H1 (cell line): ENCODE data around the gene METRN. TPM values are rescaled to one million over a fixed set of nuclear protein-coding genes. Genes with fewer than 3 reads are reported as not detected.
A peak's percentile ranks its signal among the peaks of the same experiment; 100 is the strongest.

ENCODE experiments used
- CTCF ChIA-PET: fragments of 300-600 bp; sonication (Branson Sonifier 250); formaldehyde crosslinking; loops from one replicate; lab custom pipeline; 2021; ENCODE audit not compliant: partially characterized antibody; lab: Charles Lee
- POLR2A ChIA-PET: fragments of 300-600 bp; sonication (Branson Sonifier 250); formaldehyde crosslinking; loops from one replicate; lab custom pipeline; 2021; ENCODE audit warnings: inconsistent platforms; ENCODE audit not compliant: partially characterized antibody; lab: Charles Lee
- DNase-seq, 2 experiments: peaks; one replicate each; pipeline versions ENCODE4 v3.0.0 to v3.0.0-alpha.2; 2010 to 2022; ENCODE audit warnings: low spot score in 2 of 2, low read depth in 1 of 2, mixed read lengths in 1 of 2
- FAIRE-seq: peaks from 2 replicates; lab custom pipeline; 2011; peaks lifted over from hg19 to GRCh38; lab: Jason Lieb, UNC
- H2AFZ ChIP-seq: 2 replicates; pipeline ENCODE4 v1.8.1; 2012; ENCODE audit warnings: low read length, inconsistent platforms
- H2AK5ac ChIP-seq: 2 replicates; pipeline ENCODE4 v1.6.1; 2013; ENCODE audit warnings: low read depth, low read length
- H2BK120ac ChIP-seq: replicated peaks from 2 replicates; pipeline ENCODE3; 2013; ENCODE audit warnings: low read depth, low read length, inconsistent platforms
- H2BK12ac ChIP-seq: 2 replicates; pipeline ENCODE4 v1.6.1; 2013; ENCODE audit warnings: low read depth, low read length
- H2BK15ac ChIP-seq: 2 replicates; pipeline ENCODE4 v1.6.1; 2013; ENCODE audit warnings: low read length
- H2BK20ac ChIP-seq: 2 replicates; pipeline ENCODE4 v1.6.1; 2013; ENCODE audit warnings: low read length
- H2BK5ac ChIP-seq: 2 replicates; pipeline ENCODE4 v1.6.1; 2013; ENCODE audit warnings: low read depth, low read length
- H3K14ac ChIP-seq: 2 replicates; pipeline ENCODE4 v1.6.1; 2013; ENCODE audit warnings: inconsistent platforms; ENCODE audit not compliant: insufficient read length
- H3K18ac ChIP-seq: 2 replicates; pipeline ENCODE4 v1.6.1; 2013; ENCODE audit warnings: low read length; ENCODE audit errors: extremely low read depth
- H3K23ac ChIP-seq: 2 replicates; pipeline ENCODE4 v1.6.1; 2013; ENCODE audit warnings: inconsistent platforms; ENCODE audit not compliant: insufficient read length
- H3K23me2 ChIP-seq: 2 replicates; pipeline ENCODE4 v1.6.1; 2013; ENCODE audit warnings: low read depth, low read length
- H3K27ac ChIP-seq: 2 replicates; pipeline ENCODE4 v1.6.1; 2011; ENCODE audit warnings: low read depth, low read length, inconsistent platforms
- H3K27me3 ChIP-seq, 4 experiments: replicated peaks in 1 of 4; 1 replicate in 1 of 4; 2 replicates in 3 of 4; pipeline versions ENCODE4 v1.6.1 to v1.8.1; 2011 to 2013; ENCODE audit warnings: low read length in 3 of 4, mild to moderate bottlenecking in 3 of 4, inconsistent platforms in 2 of 4, mixed read lengths in 2 of 4, moderate library complexity in 1 of 4; ENCODE audit not compliant: control insufficient read depth in 3 of 4, insufficient read depth in 3 of 4; ENCODE audit errors: extremely low read depth in 1 of 4
- H3K36me3 ChIP-seq, 4 experiments: 2 replicates each; pipeline versions ENCODE4 v1.6.1 to v1.8.1; 2011 to 2013; ENCODE audit warnings: mild to moderate bottlenecking in 4 of 4, low read length in 3 of 4, moderate library complexity in 2 of 4, control low read depth in 1 of 4, inconsistent platforms in 1 of 4; ENCODE audit not compliant: insufficient read depth in 4 of 4, control insufficient read depth in 2 of 4
- H3K4ac ChIP-seq: replicated peaks from 2 replicates; pipeline ENCODE3; 2013; ENCODE audit warnings: low read length, low read depth, mixed read lengths, inconsistent platforms; ENCODE audit not compliant: insufficient read length
- H3K4me1 ChIP-seq, 4 experiments: replicated peaks in 1 of 4; 1 replicate in 1 of 4; 2 replicates in 3 of 4; pipeline versions ENCODE4 v1.6.1 to v1.8.1; 2011 to 2013; ENCODE audit warnings: low read length in 3 of 4, inconsistent platforms in 2 of 4, mixed read lengths in 1 of 4; ENCODE audit not compliant: insufficient read depth in 4 of 4, control insufficient read depth in 3 of 4
- H3K4me2 ChIP-seq, 2 experiments: 2 replicates each; pipeline versions ENCODE4 v1.6.1 to v1.8.1; 2011 to 2013; ENCODE audit warnings: low read depth in 2 of 2, low read length in 2 of 2, control low read depth in 1 of 2, inconsistent platforms in 1 of 2, mild to moderate bottlenecking in 1 of 2; ENCODE audit not compliant: insufficient read depth in 1 of 2
- H3K4me3 ChIP-seq, 4 experiments: fragments of 200-600, 300-600 bp in 1 of 4; sonication (generic), shearing (Covaris generic), sonication (Bioruptor Twin) in 1 of 4; 2 replicates each; pipeline versions ENCODE4 v1.5.1 to v1.8.1; 2011 to 2016; ENCODE audit warnings: low read length in 4 of 4, low read depth in 3 of 4, control low read depth in 2 of 4, inconsistent platforms in 2 of 4, mild to moderate bottlenecking in 2 of 4, mixed read lengths in 1 of 4, moderate library complexity in 1 of 4; ENCODE audit not compliant: insufficient read depth in 2 of 4; ENCODE audit errors: extremely low read depth in 1 of 4
- H3K56ac ChIP-seq: replicated peaks from 2 replicates; pipeline ENCODE3; 2013; ENCODE audit warnings: low read depth, mild to moderate bottlenecking, mixed read lengths, low read length, inconsistent platforms; ENCODE audit not compliant: insufficient read length
- H3K79me1 ChIP-seq: 2 replicates; pipeline ENCODE4 v1.6.1; 2013; ENCODE audit warnings: low read depth, low read length, control low read depth
- H3K79me2 ChIP-seq, 2 experiments: 2 replicates each; pipeline versions ENCODE4 v1.6.1 to v1.8.1; 2012 to 2013; ENCODE audit warnings: low read length in 2 of 2, mild to moderate bottlenecking in 2 of 2, inconsistent platforms in 1 of 2; ENCODE audit not compliant: insufficient read depth in 2 of 2, control insufficient read depth in 1 of 2
- H3K9ac ChIP-seq, 4 experiments: replicated peaks in 1 of 4; 1 replicate in 1 of 4; 2 replicates in 3 of 4; pipeline versions ENCODE4 v1.6.1 to v1.8.1; 2011 to 2013; ENCODE audit warnings: low read depth in 3 of 4, low read length in 3 of 4, control low read depth in 2 of 4, mild to moderate bottlenecking in 2 of 4, moderate library complexity in 2 of 4, inconsistent platforms in 1 of 4; ENCODE audit errors: extremely low read depth in 1 of 4
- H3K9me3 ChIP-seq, 2 experiments: 2 replicates each; pipeline versions ENCODE4 v1.6.1 to v1.8.1; 2012 to 2013; ENCODE audit warnings: mild to moderate bottlenecking in 2 of 2, moderate library complexity in 2 of 2, control low read depth in 1 of 2, inconsistent platforms in 1 of 2, low read depth in 1 of 2, low read length in 1 of 2, mixed read lengths in 1 of 2; ENCODE audit not compliant: insufficient read depth in 2 of 2
- H4K20me1 ChIP-seq, 2 experiments: replicated peaks in 1 of 2; 2 replicates each; pipeline versions ENCODE3 to v1.8.1; 2011 to 2013; ENCODE audit warnings: inconsistent platforms in 2 of 2, low read length in 2 of 2, mild to moderate bottlenecking in 1 of 2; ENCODE audit not compliant: insufficient read depth in 2 of 2, control insufficient read depth in 1 of 2
- H4K5ac ChIP-seq: 2 replicates; pipeline ENCODE4 v1.6.1; 2013; ENCODE audit warnings: low read length, low read depth, mixed read lengths, inconsistent platforms; ENCODE audit not compliant: insufficient read length
- H4K8ac ChIP-seq: 2 replicates; pipeline ENCODE4 v1.8.0; 2013; ENCODE audit warnings: mild to moderate bottlenecking, moderate library complexity, low read length, inconsistent platforms; ENCODE audit not compliant: insufficient read depth; ENCODE audit errors: extremely low read depth
- H4K91ac ChIP-seq: replicated peaks from 2 replicates; pipeline ENCODE3; 2013; ENCODE audit warnings: low read length, mixed read lengths, inconsistent platforms; ENCODE audit not compliant: insufficient read length
- CTCF ChIP-seq, 3 experiments: IDR thresholded peaks; 1 replicate in 2 of 3; 2 replicates in 1 of 3; pipeline versions ENCODE4 v1.5.1 to v1.6.1; 2011; ENCODE audit warnings: low read length in 3 of 3, mild to moderate bottlenecking in 3 of 3, inconsistent platforms in 2 of 3, low read depth in 1 of 3, moderate library complexity in 1 of 3; ENCODE audit not compliant: insufficient read depth in 1 of 3; ENCODE audit errors: control extremely low read depth in 1 of 3
- RAD21 ChIP-seq, 2 experiments: IDR thresholded peaks in 1 of 2; conservative IDR thresholded peaks in 1 of 2; 2 replicates each; pipeline ENCODE4 v1.6.1; 2011; ENCODE audit warnings: low read depth in 2 of 2, low read length in 2 of 2, improper control_type of control experiment in 1 of 2, inconsistent platforms in 1 of 2, mild to moderate bottlenecking in 1 of 2, moderate library complexity in 1 of 2
- RNF2 ChIP-seq: fragments of 200-900, 300-1000 bp; sonication (generic); IDR thresholded peaks from 2 replicates; pipeline ENCODE4 v1.7.1; 2016; ENCODE audit warnings: borderline replicate concordance, low read depth, mild to moderate bottlenecking, antibody characterized with exemption, low read length; ENCODE audit not compliant: poor library complexity, severe bottlenecking; ENCODE audit errors: missing control alignments
- WGBS, 2 experiments: shearing (Covaris generic) in 1 of 2; methylation state at CpG; one replicate each; pipeline versions ENCODE4 v1.1.6 to v1.1.7; 2013 to 2015; ENCODE audit warnings: low lambda C conversion rate in 2 of 2, mixed read lengths in 2 of 2, inconsistent platforms in 1 of 2, low coverage in 1 of 2, missing lambda C conversion rate in 1 of 2; ENCODE audit not compliant: insufficient replicate concordance in 2 of 2, insufficient coverage in 1 of 2, insufficient read length in 1 of 2; ENCODE audit errors: extremely low coverage in 1 of 2, missing lambda C conversion rate in 1 of 2; 5-methylcytosine and 5-hydroxymethylcytosine counted together
- polyA plus RNA-seq, 7 experiments: library from polyadenylated mRNA; depleted of rRNA in 3 of 7; stranded (reverse) in 5 of 7; unstranded in 2 of 7; fragments of >200 nt in 5 of 7; fragments of 200-250 nt in 2 of 7; gene quantifications; 1 replicate in 5 of 7; 2 replicates in 1 of 7; 4 replicates in 1 of 7; pipeline versions ENCODE4 v1.2.1 to v1.2.3, GENCODE V29; 2011 to 2013; ENCODE audit warnings: missing spikeins in 2 of 7, mixed read lengths in 2 of 7
- total RNA-seq: library from RNA; stranded (reverse); fragmentation: NEBNext Ultra II Directional; extraction: Animal tissue kit (Norgen Biotek cat#: 25700); gene quantifications from 2 replicates; pipeline ENCODE4 v1.2.1, GENCODE V29; 2021

The METRN gene
- total and polyA plus RNA-seq, 2 of the 8 experiments (the other 6 are each of a cell fraction or from before 2014, with no cell fraction given): 18.7 to 25.8 TPM

GRCh38 chr16:733382-734207 lies 18.7 kb downstream of the METRN start:
- Histone ChIP-seq H3K56ac (no peak overlapping the region), H3K79me1 (no peaks in the 10 kb centered on the region), H2BK15ac (no peak overlapping the region), H2BK5ac (0 out of 2 replicates have a peak overlapping the region, but pooled peaks have one; percentile 60), H2AK5ac (no peak overlapping the region), H3K4me3 (no peak overlapping the region), H3K14ac (no peak overlapping the region), H3K27me3 (no peaks in the 10 kb centered on the region), H4K8ac (no peak overlapping the region; the same call in none of the 2 replicates), H3K23ac (no peak overlapping the region), H4K20me1 (peaks cover 2 to 11% of the 10 kb centered on the region in 2 experiments), H4K5ac (no peak overlapping the region), H2BK20ac (no peak overlapping the region), H3K4me2 (no peak overlapping the region), H3K4ac (no peak overlapping the region), H3K18ac (no peak overlapping the region), H2BK12ac (no peak overlapping the region), H3K79me2 (no peaks in the 10 kb centered on the region), H4K91ac (no peak overlapping the region), H3K9ac (no peak overlapping the region), H2BK120ac (no peak overlapping the region), H3K9me3 (no peaks in the 10 kb centered on the region), H3K23me2 (peaks cover 3% of the 10 kb centered on the region; the same call in 1 of the 2 replicates), H3K27ac (no peak overlapping the region), H3K4me1 (peaks cover 0 to 2% (median 0%) of the 10 kb centered on the region in 4 experiments; a peak in 2 of 7 replicates), H2AFZ (no peak overlapping the region), H3K36me3 (peaks cover 0 to 3% (median 2%) of the 10 kb centered on the region in 4 experiments; a peak in 2 of 8 replicates)
- DNase-seq: peak in 1 of 2 experiments; percentile 84
- no peak for FAIRE-seq
- 88% methylated on average over 27 of the region's 34 CpGs; no CpG with 5 or more reads in 1 of the 2 experiments for WGBS, 2 experiments
- ChIA-PET CTCF (interaction anchor here (0.7 to 35.8 kb wide), 10 partner anchors 3 to 378 kb away, joined by 3 to 977 read pairs (median 9); partner anchors contain the start of genes ANTKMT, CCDC78, CHTF18 and CIAO3), POLR2A (interaction anchor here (1.0 to 23.0 kb wide), 3 partner anchors 17 to 47 kb away, joined by 3 to 353 read pairs (median 5); partner anchors contain the start of genes ANTKMT, CCDC78, HAGHL and METRN)
- TF ChIP-seq CTCF (IDR thresholded peaks at IDR 0.05; ENCODE audit: control extremely low read depth in 1 of 3, insufficient read depth in 1 of 3, low read depth in 1 of 3, low read length in 3 of 3): peak in 2 of 3 experiments; percentile 65 to 68; a peak in 3 of 4 replicates
- peak; percentile 25 to 37; a peak in 3 of 4 replicates for TF ChIP-seq RAD21 (IDR thresholded peaks at IDR 0.05 in 1 of 2, conservative IDR thresholded peaks at IDR 0.05 in 1 of 2; ENCODE audit: low read depth in 2 of 2, low read length in 2 of 2)
- no peak for TF ChIP-seq RNF2
